K562 (cell line): ENCODE data around the gene BRMS1. TPM values are rescaled to one million over a fixed set of nuclear protein-coding genes. Genes with fewer than 3 reads are reported as not detected.

ENCODE experiments used
- ARID4B ChIP-seq: sonication (generic); formaldehyde crosslinking; IDR thresholded peaks from 2 replicates; pipeline ENCODE4 v1.8.0; 2022; ENCODE audit warnings: mild to moderate bottlenecking, missing genetic modification reagents
- CEBPB ChIP-seq: fragments of 450-650 bp; IDR thresholded peaks from 2 replicates; pipeline ENCODE4 v1.6.1; 2016; ENCODE audit warnings: missing genetic modification characterization, missing compliant biosample characterization
- FOXJ2 ChIP-seq: fragments of 200-800 bp; sonication (Bioruptor generic); IDR thresholded peaks from 2 replicates; pipeline ENCODE4 v1.6.1; 2016; ENCODE audit warnings: missing genetic modification characterization, missing compliant biosample characterization
- FOXP1 ChIP-seq: sonication (generic); formaldehyde crosslinking; IDR thresholded peaks from 2 replicates; pipeline ENCODE4 v1.8.0; 2022; ENCODE audit warnings: mild to moderate bottlenecking, missing genetic modification reagents
- IRF2 ChIP-seq: sonication (generic); formaldehyde crosslinking; IDR thresholded peaks from 2 replicates; pipeline ENCODE4 v1.8.1; 2022; ENCODE audit warnings: mild to moderate bottlenecking, missing genetic modification reagents
- MIER1 ChIP-seq: fragments of 450-650 bp; IDR thresholded peaks from 2 replicates; pipeline ENCODE4 v1.6.1; 2016; ENCODE audit warnings: antibody characterized with exemption, mild to moderate bottlenecking, low read depth
- MTF1 ChIP-seq: fragments of 250-450 bp; sonication (Bioruptor Pico); IDR thresholded peaks from 2 replicates; pipeline ENCODE4 v1.9.0; 2021; ENCODE audit warnings: moderate library complexity, mild to moderate bottlenecking, inconsistent platforms, borderline replicate concordance
- NR4A1 ChIP-seq, 2 experiments: fragments of 250-450 bp in 1 of 2; fragments of 450-650 bp in 1 of 2; sonication (Bioruptor Pico) in 1 of 2; IDR thresholded peaks; 2 replicates each; pipeline versions ENCODE4 v1.4.0 to v1.6.1; 2016 to 2020; ENCODE audit warnings: mild to moderate bottlenecking in 2 of 2, missing compliant biosample characterization in 1 of 2, missing genetic modification characterization in 1 of 2, moderate library complexity in 1 of 2
- PTRF ChIP-seq: fragments of 450-650 bp; IDR thresholded peaks from 2 replicates; pipeline ENCODE4 v1.6.1; 2016; ENCODE audit warnings: mild to moderate bottlenecking, missing genetic modification characterization, missing compliant biosample characterization
- SMARCE1 ChIP-seq: fragments of 450-650 bp; IDR thresholded peaks from 2 replicates; pipeline ENCODE4 v1.7.1; 2016; ENCODE audit warnings: mild to moderate bottlenecking
- SP1 ChIP-seq: sonication (generic); formaldehyde crosslinking; IDR thresholded peaks from 2 replicates; pipeline ENCODE4 v1.8.1; 2022; ENCODE audit warnings: mild to moderate bottlenecking, missing genetic modification reagents
- SREBF1 ChIP-seq: fragments of 150-350 bp; IDR thresholded peaks from 2 replicates; pipeline ENCODE4 v1.6.1; 2014; ENCODE audit warnings: antibody characterized with exemption, low read depth, low read length, borderline replicate concordance
- SUPT5H ChIP-seq: fragments of 450-650 bp; IDR thresholded peaks from 2 replicates; pipeline ENCODE4 v1.6.1; 2016
- TCF3 ChIP-seq: sonication (generic); formaldehyde crosslinking; IDR thresholded peaks from 2 replicates; pipeline ENCODE4 v1.4.0; 2020; ENCODE audit warnings: mild to moderate bottlenecking, missing genetic modification reagents
- U2AF2 ChIP-seq: fragments of 200-400 bp; formaldehyde crosslinking; optimal IDR thresholded peaks from 2 replicates; pipeline ENCODE3; 2017; ENCODE audit warnings: low read depth, mild to moderate bottlenecking, low read length
- ZBTB8A ChIP-seq: fragments of 450-650 bp; IDR thresholded peaks from 2 replicates; pipeline ENCODE4 v1.6.1; 2018; ENCODE audit warnings: mild to moderate bottlenecking, moderate library complexity; ENCODE audit not compliant: partially characterized antibody
- ZFX ChIP-seq: sonication (generic); formaldehyde crosslinking; IDR thresholded peaks from 2 replicates; pipeline ENCODE4 v1.8.0; 2022; ENCODE audit warnings: mild to moderate bottlenecking, missing genetic modification reagents, moderate library complexity
- ZNF12 ChIP-seq: sonication (generic); formaldehyde crosslinking; IDR thresholded peaks from 2 replicates; pipeline ENCODE4 v1.4.0; 2020; ENCODE audit warnings: mild to moderate bottlenecking, missing genetic modification reagents
- ZNF384 ChIP-seq: IDR thresholded peaks from 2 replicates; pipeline ENCODE4 v1.6.1; 2012; ENCODE audit warnings: low read depth, low read length, improper control_type of control experiment
- polyA plus RNA-seq, 8 experiments: library from polyadenylated mRNA; depleted of rRNA in 4 of 8; stranded (reverse) in 5 of 8; unstranded in 3 of 8; fragments of >200 nt; fragmentation: Nextera tagmentation in 2 of 8; fragmentation: Illumina TruSeq in 1 of 8; extraction: Ambion mirVana in 2 of 8; extraction: Trizol in 1 of 8; gene quantifications; 2 replicates each; pipeline versions ENCODE4 v1.2.1 to v1.2.3, GENCODE V29; 2011 to 2014; ENCODE audit warnings: inconsistent platforms in 1 of 8, missing spikeins in 1 of 8
- total RNA-seq, 7 experiments: library from RNA; depleted of rRNA in 6 of 7; stranded (reverse); fragments of >200 nt in 6 of 7; fragmentation: Illumina TruSeq in 2 of 7; extraction: Trizol in 2 of 7; gene quantifications; 2 replicates each; pipeline versions ENCODE4 v1.2.1 to v1.2.3, GENCODE V29; 2011 to 2021; ENCODE audit warnings: low replicate concordance in 1 of 7
- TF ChIP-seq, protein P1 (sequence below): sonication (generic); IDR thresholded peaks from 2 replicates; pipeline ENCODE4 v1.6.1; 2016
- TF ChIP-seq, protein P2 (sequence below), 2 experiments: fragments of 250-450 bp in 1 of 2; fragments of 450-650 bp in 1 of 2; sonication (Bioruptor Pico) in 1 of 2; IDR thresholded peaks; 2 replicates each; pipeline versions ENCODE4 v1.6.1 to v1.8.0; 2016 to 2021; ENCODE audit warnings: mild to moderate bottlenecking in 2 of 2, moderate library complexity in 2 of 2, missing compliant biosample characterization in 1 of 2, missing genetic modification characterization in 1 of 2
- TF ChIP-seq, protein P3 (sequence below): sonication (generic); formaldehyde crosslinking; IDR thresholded peaks from 2 replicates; pipeline ENCODE4 v1.8.0; 2022; ENCODE audit warnings: mild to moderate bottlenecking, missing genetic modification reagents

BRMS1 gene
- total and polyA plus RNA-seq, 9 of the 15 experiments (the other 6 are each of a cell fraction or from before 2014, with no cell fraction given) = 2.2 to 78.8 (median 33.4) TPM

DNA sequence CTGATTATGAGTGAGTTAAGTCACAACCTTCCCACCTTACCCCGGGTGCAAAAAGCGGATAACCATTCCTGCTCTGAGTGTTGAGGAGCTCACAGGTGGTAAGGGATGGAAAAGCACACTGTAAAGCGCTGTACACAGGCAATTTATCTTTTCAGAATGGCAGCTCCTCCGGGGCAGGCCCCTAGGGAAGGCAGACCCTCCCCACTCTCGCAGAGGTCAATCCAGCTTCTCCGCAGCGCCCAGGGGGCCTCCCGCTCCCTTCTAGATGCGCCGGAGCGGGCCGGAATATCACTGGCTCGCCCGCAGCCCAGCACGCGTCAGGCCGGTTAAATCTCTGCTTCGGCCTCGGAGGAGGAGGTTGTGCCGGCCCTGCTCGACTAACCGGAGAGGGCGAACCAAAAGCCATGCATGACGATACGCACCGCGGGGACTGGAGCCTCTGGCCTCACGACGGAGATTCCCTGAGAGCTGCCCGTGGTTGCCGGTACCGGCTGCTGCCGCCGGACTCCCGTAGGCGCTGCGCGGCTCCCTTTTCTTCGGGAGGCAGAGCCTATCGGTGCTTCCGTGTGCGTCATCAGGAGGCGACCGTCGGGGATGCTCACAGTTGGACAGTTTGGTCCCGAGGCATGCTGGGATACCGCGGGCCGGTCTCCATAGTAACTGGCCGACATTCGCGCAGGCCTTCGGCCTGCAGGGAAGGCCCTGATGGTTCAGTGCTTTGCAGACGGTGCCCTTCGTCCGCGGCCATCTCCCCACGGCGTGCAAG lies at the start of gene BRMS1 (continued):
- TF ChIP-seq ARID4B = peak; percentile 98
- TF ChIP-seq CEBPB (tag) = no peak
- TF ChIP-seq NR4A1 (CRISPR knock-in tag; IDR thresholded peaks at IDR 0.05) = no peak
- 0 out of 2 replicates have a peak, but pooled peaks have one; percentile 25 for TF ChIP-seq NR4A1 (tag; IDR thresholded peaks at IDR 0.05)
- TF ChIP-seq U2AF2 = no peak
- peak; percentile 11; the same call in 1 of the 2 replicates for TF ChIP-seq TCF3 (CRISPR knock-in tag)
- peak; percentile 58; the same call in 1 of the 2 replicates for TF ChIP-seq SP1 (CRISPR knock-in tag)
- peak; percentile 59; the same call in 1 of the 2 replicates for TF ChIP-seq ZNF12 (CRISPR knock-in tag)
- no peak for TF ChIP-seq MTF1 (CRISPR knock-in tag)
- peak; percentile 15; the same call in 1 of the 2 replicates for TF ChIP-seq FOXJ2 (tag)
- TF ChIP-seq PTRF (tag) = no peak
- no peak for TF ChIP-seq IRF2 (CRISPR knock-in tag)
- TF ChIP-seq, protein P1, sequence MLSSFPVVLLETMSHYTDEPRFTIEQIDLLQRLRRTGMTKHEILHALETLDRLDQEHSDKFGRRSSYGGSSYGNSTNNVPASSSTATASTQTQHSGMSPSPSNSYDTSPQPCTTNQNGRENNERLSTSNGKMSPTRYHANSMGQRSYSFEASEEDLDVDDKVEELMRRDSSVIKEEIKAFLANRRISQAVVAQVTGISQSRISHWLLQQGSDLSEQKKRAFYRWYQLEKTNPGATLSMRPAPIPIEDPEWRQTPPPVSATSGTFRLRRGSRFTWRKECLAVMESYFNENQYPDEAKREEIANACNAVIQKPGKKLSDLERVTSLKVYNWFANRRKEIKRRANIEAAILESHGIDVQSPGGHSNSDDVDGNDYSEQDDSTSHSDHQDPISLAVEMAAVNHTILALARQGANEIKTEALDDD = no peak
- TF ChIP-seq, protein P2, sequence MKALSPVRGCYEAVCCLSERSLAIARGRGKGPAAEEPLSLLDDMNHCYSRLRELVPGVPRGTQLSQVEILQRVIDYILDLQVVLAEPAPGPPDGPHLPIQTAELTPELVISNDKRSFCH (CRISPR knock-in tag; IDR thresholded peaks at IDR 0.05) = no peak
- TF ChIP-seq, protein P2 (tag; IDR thresholded peaks at IDR 0.05) = no peak
- no peak for TF ChIP-seq ZNF384
- no peak for TF ChIP-seq ZBTB8A
- no peak for TF ChIP-seq SMARCE1
- TF ChIP-seq ZFX = peak; percentile 96
- TF ChIP-seq, protein P3, sequence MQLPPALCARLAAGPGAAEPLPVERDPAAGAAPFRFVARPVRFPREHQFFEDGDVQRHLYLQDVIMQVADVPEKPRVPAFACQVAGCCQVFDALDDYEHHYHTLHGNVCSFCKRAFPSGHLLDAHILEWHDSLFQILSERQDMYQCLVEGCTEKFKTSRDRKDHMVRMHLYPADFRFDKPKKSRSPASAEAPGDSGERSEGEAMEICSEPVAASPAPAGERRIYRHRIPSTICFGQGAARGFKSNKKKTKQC (CRISPR knock-in tag) = no peak
- peak; percentile 88 for TF ChIP-seq SUPT5H
- TF ChIP-seq SREBF1 = no peak
- TF ChIP-seq MIER1 = no peak
- TF ChIP-seq FOXP1 (CRISPR knock-in tag) = peak; percentile 32; the same call in 1 of the 2 replicates
